NCI-H146 treated with DMSO at 0.1 percent for 48 hours (cell line): ENCODE results near the gene GMDS.
A peak's percentile ranks its signal among the peaks of the same experiment; 100 is the strongest.
"Not testable (repeated sequence)": the region's sequence is repeated elsewhere in the genome, so short reads cannot be mapped to it uniquely, and the experiment has no call there.

Experiments used
- DNase-seq: peaks from one replicate; lab custom pipeline; 2025; ENCODE audit not compliant: unreplicated experiment; lab: John Stamatoyannopoulos, UW

The GMDS gene

DNA sequence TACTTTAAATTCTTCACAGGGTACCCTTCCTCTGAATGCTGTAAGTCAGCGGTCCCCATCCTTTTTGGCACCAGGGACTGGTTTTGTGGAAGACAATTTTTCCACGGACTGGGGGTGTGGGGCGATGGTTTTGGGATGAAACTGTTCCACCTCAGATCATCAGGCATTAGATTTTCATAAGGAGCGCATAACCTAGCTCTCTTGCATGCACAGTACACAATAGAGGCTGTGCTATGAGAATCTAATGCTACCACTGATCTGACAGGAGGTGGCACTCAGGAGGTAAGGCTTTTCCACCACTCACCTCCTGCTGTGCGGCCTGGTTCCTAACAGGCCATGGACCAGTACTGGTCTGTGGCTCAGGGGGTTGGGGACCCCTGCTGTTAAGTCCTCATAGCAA lies 399.9 kb downstream of the GMDS start:
- not testable (repeated sequence) for DNase-seq

DNA sequence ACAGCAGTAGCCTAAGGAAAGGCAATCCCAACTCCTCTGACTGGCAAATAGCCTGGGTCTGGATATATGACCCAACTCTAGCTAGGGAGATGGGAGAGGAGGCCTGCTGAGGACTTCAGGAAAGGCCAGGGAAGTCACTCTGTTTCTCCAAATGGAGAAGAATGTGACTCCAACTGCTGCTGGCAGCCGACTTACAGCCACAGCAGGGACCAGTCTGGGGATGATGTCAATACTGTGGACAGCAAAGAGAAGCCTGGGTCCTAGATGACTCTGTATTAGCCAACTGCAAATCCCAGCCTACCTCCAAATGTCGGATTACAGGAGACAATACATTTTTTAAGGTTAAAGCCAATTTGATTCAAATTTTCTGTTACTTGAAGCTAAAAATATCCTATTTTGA lies 403.1 kb downstream of the GMDS start:
- no peak for DNase-seq

DNA sequence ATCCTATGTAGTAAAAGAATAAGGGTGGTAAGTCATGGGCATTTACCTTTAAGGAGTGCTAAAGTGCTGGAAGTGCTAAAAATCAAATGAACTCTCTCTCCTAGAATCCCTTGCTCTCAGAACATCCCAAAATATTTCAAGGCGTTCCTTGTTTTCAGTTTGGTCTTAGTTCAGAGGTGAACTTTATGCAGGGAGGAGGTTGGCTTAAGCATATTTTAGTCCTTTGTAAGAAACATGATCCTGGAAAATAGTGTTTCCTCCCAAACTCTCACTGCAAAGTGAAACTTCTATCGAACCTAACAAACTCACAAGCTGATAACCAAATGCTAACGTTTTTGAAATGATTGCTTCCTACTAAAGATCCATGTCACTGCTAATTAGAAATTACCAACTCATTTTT lies 404.3 kb downstream of the GMDS start:
- DNase-seq, result no peak

DNA sequence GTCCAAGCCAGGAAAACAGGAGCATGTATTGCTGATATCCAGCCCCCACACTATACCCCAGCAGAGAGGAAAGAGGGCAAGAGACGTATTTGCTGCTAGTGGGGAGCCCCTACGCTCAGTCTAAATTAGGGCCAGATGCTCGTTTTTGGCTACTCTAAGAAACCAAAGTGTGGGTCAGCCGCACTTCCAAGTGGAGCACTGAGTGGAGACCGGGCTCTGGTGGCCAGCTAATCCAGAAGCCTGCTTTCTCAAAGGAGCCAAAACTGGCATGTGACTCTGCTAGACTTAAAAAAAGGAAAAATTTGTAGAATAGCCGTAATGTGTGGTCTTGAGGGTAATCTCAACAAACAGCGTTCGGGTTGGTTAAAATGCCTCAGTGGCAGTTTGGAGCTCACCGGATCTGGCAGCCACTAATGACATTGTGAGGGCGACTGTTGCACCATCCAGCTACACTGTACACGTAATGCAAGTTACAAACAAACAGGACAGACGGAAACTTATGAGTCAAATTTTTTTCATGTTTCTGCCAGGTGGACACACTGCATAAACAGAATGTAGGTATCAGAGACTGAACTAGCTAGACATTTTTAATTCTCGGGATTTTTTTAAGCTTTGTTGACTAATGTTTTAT lies 404.8 kb downstream of the GMDS start:
- DNase-seq, result no peak

DNA sequence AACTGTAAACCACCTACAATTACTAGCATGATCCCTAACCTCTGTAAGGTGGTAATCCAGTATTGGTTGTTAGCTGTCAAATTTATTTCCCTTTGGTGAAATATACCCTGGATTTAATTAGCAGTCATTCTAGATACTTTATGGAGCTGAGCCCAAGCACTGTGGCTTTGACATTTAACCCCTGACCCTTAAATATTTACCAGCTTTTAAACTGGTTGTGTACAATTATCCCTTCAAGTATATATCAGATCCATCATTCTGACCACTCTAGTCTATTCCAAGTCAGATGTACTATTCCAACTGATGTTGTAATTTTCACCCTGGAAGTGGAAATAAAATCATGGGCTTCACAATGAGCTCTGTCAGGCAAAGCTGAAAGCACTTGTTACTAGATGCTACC lies 406.0 kb downstream of the GMDS start:
- no peak for DNase-seq

DNA sequence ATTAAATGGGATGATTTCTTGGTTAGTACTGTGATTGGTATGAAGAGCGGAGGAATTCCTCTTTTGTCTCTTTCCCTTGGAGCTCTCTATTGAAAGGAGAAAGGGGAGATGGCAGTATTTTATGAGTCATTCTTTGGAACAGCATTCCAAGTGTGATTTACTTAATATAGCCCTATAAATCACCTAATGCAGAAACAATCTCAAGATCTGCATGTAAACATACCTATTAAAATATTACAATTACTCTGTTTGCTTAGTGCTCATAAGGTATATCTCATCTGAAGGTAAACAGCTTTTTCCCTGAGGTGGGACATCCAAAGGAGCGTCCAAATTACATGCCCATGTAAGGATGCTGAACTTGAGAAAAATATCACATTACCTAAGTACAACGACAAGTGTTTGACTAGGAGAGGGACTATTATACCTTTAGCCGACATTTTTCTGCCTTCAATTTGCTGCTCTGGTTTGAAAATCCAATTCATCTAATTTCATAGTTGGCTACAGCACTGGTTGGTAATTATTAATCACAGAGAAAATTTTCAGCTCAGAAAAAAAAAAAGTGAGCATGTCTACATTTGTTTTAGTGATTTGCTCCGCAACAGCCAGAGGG lies 406.7 kb downstream of the GMDS start:
- DNase-seq, result no peak

DNA sequence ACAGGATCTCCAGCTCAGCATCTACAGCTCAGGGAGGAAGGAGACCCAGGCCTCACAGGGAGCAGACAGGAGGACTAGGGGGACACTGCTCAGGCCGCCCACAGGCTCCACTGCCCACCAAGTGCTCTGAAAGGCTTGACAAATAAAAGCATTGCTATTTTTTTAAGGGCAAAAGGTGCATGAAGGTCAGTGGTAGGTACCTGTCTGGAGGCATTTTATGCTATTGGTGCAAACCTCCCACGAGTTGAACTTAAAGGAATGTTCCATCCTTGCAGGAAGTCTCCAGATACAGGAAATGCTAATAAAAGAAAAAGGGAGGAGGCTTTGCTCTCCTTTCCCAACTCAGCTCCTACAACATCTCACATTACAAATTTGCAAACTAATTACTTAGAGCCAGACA lies 407.6 kb downstream of the GMDS start:
- no peak for DNase-seq

DNA sequence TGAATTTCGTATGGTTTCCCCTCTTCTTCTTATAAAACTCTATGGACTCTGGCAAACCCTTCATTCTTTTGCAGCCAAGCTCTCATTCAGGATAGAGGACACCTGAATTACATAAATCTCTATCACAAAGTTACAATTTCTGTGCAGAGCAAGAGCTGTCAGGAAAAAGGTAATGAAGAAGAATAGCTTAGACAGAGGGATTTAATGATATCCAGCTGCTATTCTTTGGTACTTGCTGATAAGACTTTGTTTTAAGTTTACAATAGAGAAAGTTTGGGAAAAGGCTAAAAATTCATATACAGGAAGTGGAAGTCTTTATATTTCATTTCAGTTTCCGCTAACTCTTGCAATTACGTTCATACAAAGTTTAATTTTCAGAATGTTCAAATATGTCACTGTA lies 408.7 kb downstream of the GMDS start:
- DNase-seq, result no peak

DNA sequence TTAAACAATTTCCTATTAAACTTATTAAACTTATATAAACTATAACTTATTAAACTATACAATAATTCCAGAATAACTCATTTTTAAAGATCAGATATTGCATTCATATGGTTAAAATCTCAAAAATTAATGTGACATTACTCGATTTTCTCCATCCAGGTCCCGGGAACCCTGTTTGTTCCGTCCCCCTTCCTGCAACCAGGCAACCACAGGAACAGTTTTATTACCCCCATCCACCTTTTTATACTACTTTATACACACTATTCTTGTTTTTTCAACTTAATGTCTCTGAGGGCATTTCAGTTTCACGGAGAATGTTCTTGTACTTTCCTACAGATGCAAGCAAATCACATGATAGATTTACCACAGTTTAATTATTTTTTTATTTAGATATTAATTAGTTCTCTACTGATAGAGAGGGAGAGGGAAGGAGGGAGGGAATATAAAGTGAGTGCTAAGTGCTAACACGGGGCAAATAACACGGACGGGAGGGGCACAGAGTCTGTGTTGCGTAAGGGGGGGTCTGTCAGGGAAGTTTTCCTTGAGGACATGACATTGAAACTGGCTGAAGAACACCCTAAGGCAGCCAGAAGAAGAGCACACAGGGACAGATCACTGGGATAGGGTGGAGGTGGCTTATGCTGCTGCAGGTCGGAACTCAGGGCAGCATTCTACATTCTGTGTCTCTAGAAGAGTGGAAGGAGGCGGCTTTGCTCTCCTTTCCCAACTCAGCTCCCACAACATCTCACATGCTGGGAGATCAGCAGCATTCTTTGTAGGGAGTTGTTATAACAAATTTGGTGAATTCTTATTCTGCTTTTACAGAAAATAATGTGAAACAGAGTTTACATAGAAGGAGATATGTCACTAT lies 410.5 kb downstream of the GMDS start:
- no peak for DNase-seq

DNA sequence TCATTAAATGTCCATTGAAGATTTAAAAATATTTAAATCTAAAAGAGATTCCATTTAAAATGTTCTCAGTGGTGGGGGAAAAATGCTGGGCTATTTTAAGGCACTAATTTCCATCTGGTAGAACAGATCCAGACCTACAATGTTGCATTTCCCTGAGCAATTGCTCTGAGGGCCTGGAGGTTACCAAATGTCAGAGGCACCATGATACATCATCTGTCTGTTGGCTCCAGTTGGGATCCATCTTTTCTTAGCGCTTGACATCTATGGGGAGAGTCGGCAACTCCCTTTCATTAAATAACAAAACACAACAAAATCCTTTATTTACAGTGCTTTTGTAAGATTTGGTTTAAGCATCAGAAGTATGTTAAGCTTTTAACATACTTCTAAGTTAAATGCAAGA lies 411.2 kb downstream of the GMDS start:
- DNase-seq, result no peak

DNA sequence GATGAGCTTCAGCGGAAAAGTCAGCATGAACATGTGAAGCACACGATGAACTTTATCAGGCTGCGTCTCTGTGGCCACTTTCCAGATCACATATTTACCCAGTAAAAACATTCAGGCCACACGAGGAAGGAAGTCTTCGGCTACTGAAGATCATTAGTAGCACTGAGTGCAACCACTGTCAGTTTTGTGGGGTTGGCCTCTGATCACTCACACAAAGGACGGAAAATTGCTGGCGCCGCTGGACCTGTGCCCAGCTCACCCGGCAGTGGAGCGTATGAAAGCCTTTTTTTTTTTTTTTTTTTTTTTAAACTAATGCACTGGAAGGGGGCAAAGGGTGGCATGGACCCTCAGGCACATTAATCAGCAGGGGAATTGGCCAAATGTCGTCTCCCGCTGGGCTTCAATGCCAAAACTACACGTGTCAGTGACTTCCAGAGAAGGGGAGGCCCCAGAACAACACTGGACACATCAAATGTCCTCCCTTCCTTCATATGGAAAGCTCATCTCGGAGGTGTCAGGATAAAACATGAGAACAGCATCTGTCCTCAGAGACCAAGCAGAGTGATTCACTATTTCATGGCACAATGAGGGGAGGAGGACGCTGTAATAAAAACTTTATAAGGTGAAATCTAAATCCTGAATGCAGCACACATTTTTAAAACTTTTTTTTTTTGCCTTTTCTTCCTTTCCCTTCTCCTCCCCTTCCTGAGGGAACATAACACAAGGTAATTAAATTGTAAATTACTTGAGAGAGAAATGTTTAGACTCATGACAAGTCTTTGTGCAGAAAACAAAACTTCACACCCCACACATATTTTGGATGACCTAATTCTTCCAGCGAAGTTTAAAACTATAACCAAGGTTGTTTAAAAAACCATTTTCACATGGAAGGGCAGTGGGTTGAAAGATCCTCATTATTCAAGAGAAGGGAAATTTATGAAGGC lies 412.3 kb downstream of the GMDS start:
- peak; percentile 83 for DNase-seq

DNA sequence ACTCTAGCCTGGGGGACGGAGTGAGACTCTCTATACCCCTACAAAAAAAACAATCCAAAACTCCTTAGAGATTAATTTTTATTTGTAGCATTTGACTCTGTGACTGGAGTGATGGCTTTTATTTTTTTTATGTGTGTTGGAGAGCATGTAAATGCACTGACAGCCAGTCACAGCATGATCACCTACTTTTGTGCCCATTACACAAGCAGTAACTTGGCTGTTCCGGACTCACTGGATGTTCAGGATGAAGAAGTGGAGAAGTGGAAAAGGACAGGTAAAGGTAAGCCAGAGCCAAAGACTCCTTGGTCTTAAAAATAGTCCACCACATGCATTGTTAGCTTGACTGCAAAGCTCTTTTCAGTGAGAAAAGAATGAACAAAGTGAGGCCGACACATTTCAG lies 413.0 kb downstream of the GMDS start:
- DNase-seq, result no peak

DNA sequence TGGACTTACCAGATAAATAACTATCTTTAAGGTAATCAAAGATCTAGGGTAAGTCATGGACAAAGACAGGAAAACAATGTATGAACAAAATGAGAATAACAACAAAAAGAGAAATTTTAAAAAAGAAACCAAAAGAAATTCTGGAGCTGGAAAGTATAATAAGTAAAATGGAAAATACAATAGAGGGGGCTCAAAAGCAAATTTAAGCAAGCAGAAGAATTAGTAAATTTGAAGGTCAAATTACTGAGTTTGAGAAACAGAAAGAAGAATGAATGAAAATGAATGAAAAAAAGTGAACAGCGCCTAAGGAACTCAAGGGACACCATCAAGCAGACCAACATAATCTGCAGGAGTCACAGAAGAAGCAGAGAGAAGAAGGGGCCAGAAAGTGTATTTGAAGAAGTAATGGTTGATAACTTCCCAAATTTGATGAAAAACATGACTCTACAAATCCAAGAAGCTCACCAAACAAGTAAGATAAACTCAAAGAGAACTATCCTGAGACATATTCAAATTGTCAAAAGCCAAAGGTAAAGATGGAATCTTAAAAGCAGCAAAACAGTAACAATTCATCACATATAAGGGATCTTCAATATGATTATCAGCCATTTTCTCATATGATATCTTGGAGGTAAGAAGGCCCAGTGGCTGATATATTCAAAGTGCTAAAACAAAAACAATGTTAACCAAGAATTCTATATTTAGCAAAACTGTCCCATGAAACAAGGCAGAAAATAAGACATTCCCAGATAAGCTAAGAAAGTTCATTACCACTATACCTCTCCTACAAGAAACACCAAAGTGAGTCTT lies 417.2 kb downstream of the GMDS start:
- DNase-seq, result no peak

DNA sequence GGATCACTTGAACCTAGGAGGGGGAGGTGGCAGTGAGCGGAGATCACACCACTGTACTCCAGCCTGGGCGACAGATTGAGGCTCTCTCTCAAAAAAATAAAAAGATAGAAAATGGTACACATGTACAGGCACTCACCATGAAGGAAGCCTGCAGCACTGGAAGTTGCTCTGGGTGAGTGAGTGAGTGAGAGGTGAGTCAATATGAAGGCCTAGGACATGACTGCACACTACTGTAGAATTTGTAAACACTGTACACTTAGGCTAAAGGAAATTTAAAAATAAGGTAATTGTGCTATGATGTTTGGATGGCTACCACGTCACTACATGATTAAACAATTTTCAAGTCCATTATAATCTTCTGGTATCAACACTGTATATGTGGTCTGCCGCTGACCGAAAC lies 419.5 kb downstream of the GMDS start:
- no peak for DNase-seq

DNA sequence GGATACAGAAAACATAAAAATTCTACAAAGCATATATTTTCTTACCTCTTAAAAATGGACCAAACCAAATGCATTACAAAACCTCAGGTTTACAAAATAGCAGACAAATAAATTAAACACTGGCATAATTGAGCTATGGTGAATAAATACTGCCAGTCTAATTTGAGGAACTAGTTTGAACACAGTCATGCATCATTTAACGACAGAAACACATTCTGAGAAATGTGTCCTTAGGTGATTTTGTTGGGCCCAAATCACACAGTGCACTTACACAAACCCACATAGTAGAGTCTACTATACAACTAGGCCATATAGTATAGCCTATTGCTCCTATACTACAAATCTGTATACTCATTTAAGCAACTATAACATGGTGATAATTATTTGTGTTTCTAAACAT lies 420.1 kb downstream of the GMDS start:
- no peak for DNase-seq

DNA sequence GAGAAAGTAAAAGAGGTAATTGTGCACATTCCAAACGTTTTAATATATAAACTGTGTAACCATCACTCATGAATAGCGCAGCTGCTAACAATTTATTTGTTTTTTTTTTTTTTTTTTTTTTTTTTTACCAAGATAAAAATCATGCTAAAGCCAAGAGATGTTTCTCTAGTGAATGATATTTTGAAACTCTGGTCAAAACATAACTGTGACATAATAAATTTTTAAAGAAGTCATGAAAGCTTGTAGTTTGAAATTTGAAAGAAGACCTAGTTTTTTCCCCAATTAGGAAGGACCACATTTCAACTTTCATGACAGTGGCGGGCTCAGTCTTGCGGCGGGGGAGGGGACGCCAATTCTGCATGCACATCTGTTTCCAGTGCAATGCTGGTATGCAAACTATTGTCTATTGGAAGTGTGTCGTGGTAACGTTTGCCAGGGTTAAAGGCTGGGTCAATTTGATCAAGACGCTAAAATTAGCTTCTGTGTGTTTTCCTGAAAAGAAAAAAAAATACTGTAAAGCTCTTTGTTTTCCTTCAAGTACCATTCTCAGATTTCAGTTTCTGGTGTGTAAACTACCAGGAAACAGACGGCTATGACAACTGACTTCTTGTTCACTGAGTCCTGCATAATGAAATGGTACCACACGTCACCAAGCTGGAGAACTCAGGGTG lies 423.8 kb downstream of the GMDS start:
- DNase-seq, result peak; percentile 69

DNA sequence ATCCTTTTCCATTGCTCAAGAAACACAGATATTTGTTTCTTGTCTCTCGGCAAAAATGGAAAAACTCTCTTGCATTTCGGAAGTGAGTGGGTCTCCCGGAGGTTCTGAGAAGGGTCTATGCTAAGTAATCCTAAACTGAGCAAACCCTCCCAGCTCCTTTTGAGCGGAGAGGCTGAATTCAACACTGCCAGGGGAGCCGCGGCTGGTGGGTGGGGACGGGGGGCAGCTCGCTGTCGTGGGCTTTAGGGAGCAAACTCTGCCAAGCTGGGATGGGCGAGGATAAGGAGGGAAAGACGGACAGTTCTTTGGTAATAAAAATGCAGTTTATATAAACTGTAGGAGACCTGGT lies 424.3 kb downstream of the GMDS start:
- no peak for DNase-seq

DNA sequence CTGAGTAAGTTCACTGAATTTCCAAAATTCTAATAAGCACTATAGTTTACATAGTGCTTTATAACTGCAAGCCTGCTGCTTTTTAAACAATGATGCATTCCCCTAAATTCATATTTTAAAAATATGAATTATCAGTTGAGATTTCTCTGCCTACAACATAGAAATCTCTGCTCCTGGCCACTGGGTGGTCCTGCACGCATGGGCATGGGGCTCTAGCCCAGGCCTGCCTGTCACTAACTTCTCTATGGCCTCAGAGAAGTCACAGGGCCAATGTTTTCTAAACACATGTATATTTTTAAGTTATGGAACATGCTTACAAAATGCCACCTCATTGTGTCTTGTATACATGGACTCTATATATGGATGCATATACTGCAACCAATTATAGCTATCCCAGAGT lies 424.7 kb downstream of the GMDS start:
- DNase-seq, result no peak

DNA sequence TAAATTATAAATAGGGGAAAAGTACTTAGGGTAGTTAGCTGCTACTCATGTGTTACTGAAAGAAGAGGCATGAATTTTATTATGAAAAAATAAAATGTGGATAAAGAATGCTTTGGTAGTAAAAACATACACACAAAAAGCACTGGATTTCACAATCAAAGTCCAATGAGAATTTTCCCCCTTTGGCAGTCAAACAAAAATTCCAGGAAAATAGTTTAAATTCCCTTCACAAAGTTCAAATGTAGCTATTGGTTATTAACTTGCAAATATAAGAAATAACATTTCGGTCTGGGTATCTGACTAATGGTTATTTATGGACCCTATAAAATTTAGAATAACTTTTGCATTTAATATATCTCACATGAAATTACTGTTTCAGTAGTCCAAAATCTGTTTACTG lies 425.2 kb downstream of the GMDS start:
- no peak for DNase-seq

DNA sequence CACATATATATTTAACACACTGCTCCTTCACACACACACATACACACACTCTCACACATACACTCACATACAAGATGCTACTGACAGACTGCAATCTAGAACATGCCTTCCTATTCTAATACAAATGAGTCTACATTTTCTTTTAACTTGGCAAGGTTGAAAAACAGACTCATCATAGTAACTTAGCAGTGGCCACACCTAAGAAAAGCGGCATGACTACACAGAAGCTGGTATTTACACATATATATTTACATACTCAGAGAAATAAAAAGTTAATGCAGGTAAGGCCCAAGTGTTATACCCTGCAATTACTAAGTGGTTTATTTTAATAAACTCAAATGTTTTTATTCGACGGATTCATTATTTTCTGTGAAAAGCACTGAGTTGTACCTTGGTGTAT lies 426.4 kb downstream of the GMDS start:
- DNase-seq, result no peak
